Measurements from ENCODE around the gene ZNF831. TPM values are rescaled to one million over a fixed set of nuclear protein-coding genes. Genes with fewer than 3 reads are reported as not detected.

Gene ZNF831
- total RNA-seq, 1 donor from 2014 or later, result not detected

GRCh38 chr20:59181936-59182335 lies 18.3 kb downstream of the ZNF831 start:
- Mint-ChIP-seq H3K4me3 (ENCODE audit: low read depth) (no peak overlapping the region), H3K36me3 (ENCODE audit: insufficient read depth) (no peaks in the 10 kb centered on the region), H3K27me3 (peaks cover 38% of the 10 kb centered on the region), H3K9me3 (ENCODE audit: low read depth) (no peaks in the 10 kb centered on the region), H3K4me1 (ENCODE audit: low read depth) (no peaks in the 10 kb centered on the region), H3K27ac (no peak overlapping the region)
- DNase-seq (ENCODE audit: low spot score, unreplicated experiment), result no peak
- TF ChIP-seq, protein P1, sequence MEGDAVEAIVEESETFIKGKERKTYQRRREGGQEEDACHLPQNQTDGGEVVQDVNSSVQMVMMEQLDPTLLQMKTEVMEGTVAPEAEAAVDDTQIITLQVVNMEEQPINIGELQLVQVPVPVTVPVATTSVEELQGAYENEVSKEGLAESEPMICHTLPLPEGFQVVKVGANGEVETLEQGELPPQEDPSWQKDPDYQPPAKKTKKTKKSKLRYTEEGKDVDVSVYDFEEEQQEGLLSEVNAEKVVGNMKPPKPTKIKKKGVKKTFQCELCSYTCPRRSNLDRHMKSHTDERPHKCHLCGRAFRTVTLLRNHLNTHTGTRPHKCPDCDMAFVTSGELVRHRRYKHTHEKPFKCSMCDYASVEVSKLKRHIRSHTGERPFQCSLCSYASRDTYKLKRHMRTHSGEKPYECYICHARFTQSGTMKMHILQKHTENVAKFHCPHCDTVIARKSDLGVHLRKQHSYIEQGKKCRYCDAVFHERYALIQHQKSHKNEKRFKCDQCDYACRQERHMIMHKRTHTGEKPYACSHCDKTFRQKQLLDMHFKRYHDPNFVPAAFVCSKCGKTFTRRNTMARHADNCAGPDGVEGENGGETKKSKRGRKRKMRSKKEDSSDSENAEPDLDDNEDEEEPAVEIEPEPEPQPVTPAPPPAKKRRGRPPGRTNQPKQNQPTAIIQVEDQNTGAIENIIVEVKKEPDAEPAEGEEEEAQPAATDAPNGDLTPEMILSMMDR (IDR thresholded peaks at IDR 0.05; ENCODE audit: unreplicated experiment), result no peak

DNA sequence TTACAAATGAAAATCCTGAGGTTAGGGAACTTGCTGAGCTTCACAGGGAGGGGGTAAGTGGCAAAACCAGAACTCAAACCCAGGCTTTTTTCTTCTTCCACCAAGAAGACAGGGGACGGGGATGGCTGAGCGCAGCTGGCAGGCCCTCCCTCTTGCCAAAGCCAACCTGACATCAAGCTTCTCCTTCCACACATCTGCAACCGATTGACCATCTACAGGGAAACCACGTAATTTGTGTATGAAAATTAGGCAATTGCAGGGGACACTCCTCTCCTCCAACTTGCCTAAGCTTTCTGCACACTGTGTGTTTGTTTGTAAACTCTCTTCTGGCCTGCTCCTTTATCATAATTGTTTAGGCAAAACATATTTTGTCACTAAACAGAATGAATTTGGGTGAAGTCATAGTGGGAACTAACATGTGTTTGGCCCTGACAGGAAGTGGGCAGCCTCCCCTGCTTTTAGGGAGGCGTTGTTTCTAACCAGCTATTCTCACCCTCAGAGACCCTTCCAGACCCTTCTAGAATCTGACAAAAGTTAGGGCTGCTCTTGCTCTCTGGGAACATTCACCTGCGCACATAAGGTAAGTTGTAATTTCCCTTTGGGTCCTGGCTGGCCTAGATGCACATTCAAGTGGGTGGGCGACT lies 18.9 kb downstream of the ZNF831 start:
- Mint-ChIP-seq H3K27ac (no peak overlapping the region), H3K36me3 (ENCODE audit: insufficient read depth) (no peaks in the 10 kb centered on the region), H3K9me3 (ENCODE audit: low read depth) (no peaks in the 10 kb centered on the region), H3K27me3 (peaks cover 43% of the 10 kb centered on the region), H3K4me1 (ENCODE audit: low read depth) (no peaks in the 10 kb centered on the region), H3K4me3 (ENCODE audit: low read depth) (no peak overlapping the region)
- TF ChIP-seq, protein P1 (IDR thresholded peaks at IDR 0.05; ENCODE audit: unreplicated experiment), result no peak
- DNase-seq (ENCODE audit: low spot score, unreplicated experiment), result no peak

DNA sequence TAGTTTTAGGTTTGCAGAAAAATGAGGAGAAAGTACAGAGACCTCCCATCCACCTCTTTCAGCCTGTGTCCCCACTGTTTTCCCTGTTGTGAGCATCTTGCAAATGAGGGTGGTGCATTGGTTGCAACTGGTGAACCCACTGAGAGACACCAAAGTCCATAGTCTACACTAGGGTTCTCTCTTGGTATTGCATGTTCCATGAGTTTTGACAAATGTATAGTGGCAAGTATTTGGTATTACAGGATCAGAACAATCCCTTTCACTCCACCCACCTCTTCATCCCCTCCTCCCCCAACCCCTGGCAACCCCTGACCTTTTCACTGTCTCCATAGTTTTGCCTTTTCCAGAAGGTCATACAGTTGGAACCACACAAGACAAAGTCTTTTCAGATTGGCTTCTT lies 20.1 kb downstream of the ZNF831 start:
- Mint-ChIP-seq H3K4me1 (ENCODE audit: low read depth) (no peaks in the 10 kb centered on the region), H3K27ac (no peak overlapping the region), H3K4me3 (ENCODE audit: low read depth) (no peak overlapping the region), H3K27me3 (peaks cover 42% of the 10 kb centered on the region), H3K9me3 (ENCODE audit: low read depth) (no peaks in the 10 kb centered on the region), H3K36me3 (ENCODE audit: insufficient read depth) (no peaks in the 10 kb centered on the region)
- TF ChIP-seq, protein P1 (IDR thresholded peaks at IDR 0.05; ENCODE audit: unreplicated experiment), result no peak
- no peak for DNase-seq (ENCODE audit: low spot score, unreplicated experiment)

DNA sequence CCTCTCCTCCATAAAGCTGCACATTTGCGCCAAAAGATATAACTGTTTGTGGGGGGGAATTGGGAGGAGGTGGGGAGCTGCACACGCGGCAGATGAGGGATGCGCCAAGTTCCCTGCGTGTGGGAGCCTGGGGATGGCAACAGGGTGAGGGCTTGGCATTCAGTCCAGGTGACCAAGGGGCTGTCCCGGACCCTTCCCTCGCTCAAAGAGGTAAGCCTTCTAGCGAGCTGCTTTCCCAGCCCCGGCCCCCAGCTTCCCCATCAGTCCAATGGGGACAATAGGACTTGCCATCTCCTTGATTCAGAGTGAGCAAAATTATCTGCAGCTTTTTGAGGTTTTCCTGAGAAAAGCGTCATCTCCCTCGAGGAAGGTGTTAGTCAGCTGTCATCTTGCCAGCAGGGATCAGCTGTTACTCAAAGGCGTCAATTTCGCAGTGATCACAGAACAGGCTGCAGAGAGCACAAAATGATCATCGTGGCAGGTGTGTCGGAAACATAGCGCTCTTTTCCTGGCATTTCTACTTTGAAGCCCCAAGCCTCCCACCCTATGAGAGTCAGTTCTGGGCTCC lies 21.3 kb downstream of the ZNF831 start:
- Mint-ChIP-seq H3K27me3 (peaks cover 37% of the 10 kb centered on the region), H3K4me1 (ENCODE audit: low read depth) (no peaks in the 10 kb centered on the region), H3K27ac (no peak overlapping the region), H3K9me3 (ENCODE audit: low read depth) (no peaks in the 10 kb centered on the region), H3K4me3 (ENCODE audit: low read depth) (no peak overlapping the region), H3K36me3 (ENCODE audit: insufficient read depth) (no peaks in the 10 kb centered on the region)
- TF ChIP-seq, protein P1 (IDR thresholded peaks at IDR 0.05; ENCODE audit: unreplicated experiment), result no peak
- DNase-seq (ENCODE audit: low spot score, unreplicated experiment), result no peak

DNA sequence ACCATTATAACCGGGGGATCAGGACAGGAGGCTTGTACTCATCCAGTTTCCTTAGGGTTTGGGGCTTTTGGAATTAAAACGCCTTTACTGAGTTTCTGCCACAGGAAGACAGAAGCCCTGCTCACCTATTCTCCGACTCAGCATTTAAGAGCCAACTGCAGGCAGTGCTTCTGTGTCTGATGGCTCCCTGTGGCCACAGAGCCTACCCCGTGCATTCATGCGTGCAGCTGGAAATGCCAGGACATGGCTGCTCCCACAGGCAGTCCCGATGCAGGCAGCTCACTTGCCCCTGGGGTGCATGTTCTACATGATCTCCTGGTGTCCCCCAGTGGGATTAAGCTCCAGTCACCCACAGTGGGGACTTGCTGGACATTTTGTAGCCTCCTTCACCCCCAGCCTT lies 22.2 kb downstream of the ZNF831 start:
- Mint-ChIP-seq H3K9me3 (ENCODE audit: low read depth) (no peaks in the 10 kb centered on the region), H3K27ac (no peak overlapping the region)
- TF ChIP-seq, protein P1 (IDR thresholded peaks at IDR 0.05; ENCODE audit: unreplicated experiment), result no peak

More for the DNA sequence above, 22.2 kb downstream of the ZNF831 start:
- H3K4me1 Mint-ChIP-seq (ENCODE audit: low read depth), result no peaks in the 10 kb centered on the region
- H3K27me3 Mint-ChIP-seq, result peaks cover 40% of the 10 kb centered on the region
- no peaks in the 10 kb centered on the region for H3K36me3 Mint-ChIP-seq (ENCODE audit: insufficient read depth)
- no peak overlapping the region for H3K4me3 Mint-ChIP-seq (ENCODE audit: low read depth)
- DNase-seq (ENCODE audit: low spot score, unreplicated experiment), result no peak

Measured in progenitor cell of endocrine pancreas (in vitro differentiated cells).